Tibial nerve (tissue), 4 donors: ENCODE measurements around the gene ROBO1. TPM values are rescaled to one million over a fixed set of nuclear protein-coding genes. Genes with fewer than 3 reads are reported as not detected.

Experiments
- DNase-seq, 2 donors: peaks; one replicate each; pipeline ENCODE4 v3.0.0-alpha.2; 2019; ENCODE audit warnings: low spot score in 2 of 2
- H3K27ac ChIP-seq, 4 donors: fragments of 200-600 bp; sonication (generic) in 3 of 4; one replicate each; pipeline ENCODE4 v1.5.1; 2017 to 2019; ENCODE audit warnings: mild to moderate bottlenecking in 1 of 4
- H3K27me3 ChIP-seq, 2 donors: fragments of 200-600 bp; sonication (generic) in 1 of 2; one replicate each; pipeline versions ENCODE4 v1.5.1 to v1.6.0; 2017 to 2019
- H3K36me3 ChIP-seq, 3 donors: fragments of 200-600 bp; sonication (generic); one replicate each; pipeline ENCODE4 v1.5.1; 2018 to 2019
- H3K4me1 ChIP-seq, 4 donors: fragments of 200-600 bp; sonication (generic) in 3 of 4; one replicate each; pipeline ENCODE4 v1.5.1; 2017 to 2019
- H3K4me3 ChIP-seq, 4 donors: fragments of 200-600 bp; sonication (generic) in 3 of 4; one replicate each; pipeline ENCODE4 v1.5.1; 2017 to 2019; ENCODE audit warnings: mild to moderate bottlenecking in 1 of 4, moderate library complexity in 1 of 4
- H3K9me3 ChIP-seq, 4 donors: fragments of 200-600 bp; sonication (generic) in 3 of 4; one replicate each; pipeline ENCODE4 v1.5.1; 2017 to 2019
- EP300 ChIP-seq, 2 donors: sonication (generic); formaldehyde crosslinking; IDR thresholded peaks; one replicate each; pipeline ENCODE4 v1.6.1; 2017; ENCODE audit warnings: antibody characterized with exemption in 2 of 2, mild to moderate bottlenecking in 1 of 2
- POLR2A ChIP-seq, 2 donors: fragments of 450-650 bp; IDR thresholded peaks; one replicate each; pipeline ENCODE4 v1.6.1; 2017; ENCODE audit warnings: antibody characterized with exemption in 2 of 2, mild to moderate bottlenecking in 2 of 2, moderate library complexity in 2 of 2
- WGBS, 2 donors: methylation state at CpG; one replicate each; pipeline ENCODE4 v1.1.5; 2018; 5-methylcytosine and 5-hydroxymethylcytosine counted together
- total RNA-seq, 4 donors: library from RNA; depleted of rRNA; stranded (reverse); fragments of >200 nt; gene quantifications; one replicate each; pipeline ENCODE4 v1.1.0, GENCODE V29; 2016
- TF ChIP-seq, protein P1 (sequence below), 5 experiments: fragments of 200-600 bp in 3 of 5; fragments of 450-650 bp in 2 of 5; sonication (generic) in 3 of 5; IDR thresholded peaks; one replicate each; pipeline ENCODE4 v1.5.1; 2016 to 2019; ENCODE audit warnings: antibody characterized with exemption in 5 of 5, mild to moderate bottlenecking in 3 of 5, moderate library complexity in 2 of 5

Gene ROBO1
- total RNA-seq, 4 donors from 2014 or later = 12.6 to 27.8 (median 23.1) TPM

DNA sequence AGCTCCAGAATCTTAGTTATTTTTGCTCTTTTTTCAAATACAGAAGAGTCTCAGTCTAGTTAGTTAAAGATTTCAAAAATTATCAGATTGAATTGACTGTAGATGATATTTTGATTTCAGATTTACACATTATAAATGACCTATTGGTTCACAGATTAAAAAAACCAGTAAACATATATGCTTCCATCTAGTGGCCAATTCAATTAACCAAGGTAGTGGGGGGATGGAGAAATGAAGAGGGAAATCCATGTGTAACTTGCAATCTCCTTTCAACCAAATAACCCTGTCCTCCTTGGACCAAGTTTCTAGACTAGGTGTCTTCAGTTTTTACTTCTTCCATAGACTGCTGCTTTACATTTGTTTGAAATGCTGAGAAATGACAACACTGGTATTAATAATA lies 789.8 kb downstream of the ROBO1 start:
- Histone ChIP-seq H3K27ac (no peak overlapping the region), H3K27me3 (no peaks in the 10 kb centered on the region), H3K36me3 (no peaks in the 10 kb centered on the region), H3K9me3 (no peaks in the 10 kb centered on the region), H3K4me3 (no peak overlapping the region), H3K4me1 (peaks cover 0 to 4% (median 0%) of the 10 kb centered on the region in 4 donors)
- DNase-seq = no peak
- no peak for TF ChIP-seq EP300 (IDR thresholded peaks at IDR 0.05)
- no peak for TF ChIP-seq POLR2A (IDR thresholded peaks at IDR 0.05)
- TF ChIP-seq, protein P1, sequence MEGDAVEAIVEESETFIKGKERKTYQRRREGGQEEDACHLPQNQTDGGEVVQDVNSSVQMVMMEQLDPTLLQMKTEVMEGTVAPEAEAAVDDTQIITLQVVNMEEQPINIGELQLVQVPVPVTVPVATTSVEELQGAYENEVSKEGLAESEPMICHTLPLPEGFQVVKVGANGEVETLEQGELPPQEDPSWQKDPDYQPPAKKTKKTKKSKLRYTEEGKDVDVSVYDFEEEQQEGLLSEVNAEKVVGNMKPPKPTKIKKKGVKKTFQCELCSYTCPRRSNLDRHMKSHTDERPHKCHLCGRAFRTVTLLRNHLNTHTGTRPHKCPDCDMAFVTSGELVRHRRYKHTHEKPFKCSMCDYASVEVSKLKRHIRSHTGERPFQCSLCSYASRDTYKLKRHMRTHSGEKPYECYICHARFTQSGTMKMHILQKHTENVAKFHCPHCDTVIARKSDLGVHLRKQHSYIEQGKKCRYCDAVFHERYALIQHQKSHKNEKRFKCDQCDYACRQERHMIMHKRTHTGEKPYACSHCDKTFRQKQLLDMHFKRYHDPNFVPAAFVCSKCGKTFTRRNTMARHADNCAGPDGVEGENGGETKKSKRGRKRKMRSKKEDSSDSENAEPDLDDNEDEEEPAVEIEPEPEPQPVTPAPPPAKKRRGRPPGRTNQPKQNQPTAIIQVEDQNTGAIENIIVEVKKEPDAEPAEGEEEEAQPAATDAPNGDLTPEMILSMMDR (IDR thresholded peaks at IDR 0.05) = no peak

DNA sequence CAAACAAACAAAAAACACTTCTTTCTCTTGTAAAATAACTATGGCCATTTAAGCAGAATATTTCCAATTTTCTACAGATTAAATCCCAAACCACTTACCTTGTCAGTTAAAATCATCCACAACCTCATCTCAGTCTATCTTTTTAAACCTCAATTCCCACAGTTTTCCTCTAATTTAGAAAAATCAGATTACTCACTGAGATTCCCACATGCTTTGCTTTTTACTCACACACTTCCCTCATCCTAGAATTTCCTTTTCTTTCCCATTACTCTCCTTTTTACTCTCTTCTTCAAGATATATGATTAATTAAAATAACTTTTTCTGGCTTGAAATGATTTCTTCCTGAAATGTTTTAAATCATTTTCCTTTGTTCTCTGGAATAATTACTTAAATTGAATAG lies 790.7 kb downstream of the ROBO1 start:
- peaks cover 0 to 4% (median 0%) of the 10 kb centered on the region in 4 donors for H3K4me1 ChIP-seq
- no peak overlapping the region for H3K27ac ChIP-seq
- H3K27me3 ChIP-seq = no peaks in the 10 kb centered on the region
- no peak for DNase-seq
- H3K36me3 ChIP-seq = no peaks in the 10 kb centered on the region
- H3K4me3 ChIP-seq = no peak overlapping the region
- TF ChIP-seq POLR2A (IDR thresholded peaks at IDR 0.05) (no peak), EP300 (IDR thresholded peaks at IDR 0.05) (no peak)
- TF ChIP-seq, protein P1 (IDR thresholded peaks at IDR 0.05) = no peak
- no peaks in the 10 kb centered on the region for H3K9me3 ChIP-seq

DNA sequence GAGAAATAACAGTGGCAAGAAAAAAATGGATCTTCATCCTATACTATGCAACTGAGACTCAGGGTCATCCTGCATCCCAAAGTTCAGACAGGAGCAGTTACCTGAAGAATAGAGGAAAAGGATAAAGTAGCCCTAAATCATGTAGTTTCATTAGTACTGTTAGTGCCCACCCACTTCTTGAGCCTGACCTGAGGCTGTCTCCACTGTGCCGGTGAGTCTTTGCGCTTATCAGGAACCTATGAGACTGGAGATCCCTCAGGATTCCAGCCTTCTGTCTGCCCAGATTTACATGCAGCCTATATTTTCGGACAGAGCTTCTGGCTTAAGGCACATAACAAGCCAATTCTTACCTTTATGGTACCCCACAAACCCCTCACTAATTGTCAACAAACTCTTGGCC lies 791.6 kb downstream of the ROBO1 start:
- Histone ChIP-seq H3K27me3 (no peaks in the 10 kb centered on the region), H3K4me3 (no peak overlapping the region), H3K4me1 (peaks cover 0 to 4% (median 0%) of the 10 kb centered on the region in 4 donors), H3K36me3 (no peaks in the 10 kb centered on the region), H3K27ac (no peak overlapping the region), H3K9me3 (no peaks in the 10 kb centered on the region)
- no peak for DNase-seq
- TF ChIP-seq, protein P1 (IDR thresholded peaks at IDR 0.05) = no peak
- no peak for TF ChIP-seq EP300 (IDR thresholded peaks at IDR 0.05)
- TF ChIP-seq POLR2A (IDR thresholded peaks at IDR 0.05) = no peak
- 87 to 93% methylated on average over 3 of the region's 3 CpGs for WGBS, 2 donors

DNA sequence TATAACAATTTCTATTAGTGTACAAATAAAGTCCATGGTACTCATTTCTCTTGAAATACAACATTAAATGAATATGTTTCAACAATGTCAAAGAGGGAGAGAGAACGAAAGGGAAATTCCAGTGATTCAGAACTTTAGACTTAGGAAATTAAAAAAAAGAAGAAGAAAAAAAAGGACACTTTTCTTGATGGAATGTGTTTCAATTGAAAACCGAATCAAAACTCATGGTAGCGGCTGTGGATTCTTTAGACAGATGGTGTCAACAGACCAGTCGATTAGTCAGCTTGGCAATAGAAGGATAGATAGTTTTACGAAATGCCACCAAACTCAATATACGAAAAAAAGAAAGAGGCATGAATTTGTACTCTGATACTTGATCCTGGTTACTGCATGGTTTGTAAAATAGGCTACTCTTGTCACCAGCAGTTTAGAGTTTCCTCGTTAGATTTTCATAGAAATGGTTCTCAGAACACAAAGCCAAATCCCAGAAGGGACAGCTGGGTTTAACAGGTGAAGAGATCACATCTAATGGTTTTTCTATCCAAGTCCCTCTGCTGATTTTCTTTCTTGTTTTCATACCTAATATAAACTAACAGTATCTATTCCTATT lies 793.5 kb downstream of the ROBO1 start:
- Histone ChIP-seq H3K27me3 (no peaks in the 10 kb centered on the region), H3K36me3 (no peaks in the 10 kb centered on the region), H3K4me3 (no peak overlapping the region), H3K4me1 (peaks cover 0 to 10% (median 0%) of the 10 kb centered on the region in 4 donors), H3K9me3 (no peaks in the 10 kb centered on the region), H3K27ac (no peak overlapping the region)
- 42 to 53% methylated on average over 7 of the region's 7 CpGs for WGBS, 2 donors
- DNase-seq = no peak
- TF ChIP-seq, protein P1 (IDR thresholded peaks at IDR 0.05) = no peak

GRCh38 chr3:78972617-78973301 lies 795.0 kb downstream of the ROBO1 start:
- H3K4me3 ChIP-seq = no peak overlapping the region
- 92 to 95% methylated on average over 2 of the region's 2 CpGs for WGBS, 2 donors
- peaks cover 0 to 11% (median 0%) of the 10 kb centered on the region in 4 donors for H3K4me1 ChIP-seq
- no peak for DNase-seq
- no peaks in the 10 kb centered on the region for H3K9me3 ChIP-seq
- TF ChIP-seq POLR2A (IDR thresholded peaks at IDR 0.05) (no peak), EP300 (IDR thresholded peaks at IDR 0.05) (no peak)
- TF ChIP-seq, protein P1 (IDR thresholded peaks at IDR 0.05) = no peak
- H3K36me3 ChIP-seq = no peaks in the 10 kb centered on the region
- H3K27ac ChIP-seq = no peak overlapping the region
- no peaks in the 10 kb centered on the region for H3K27me3 ChIP-seq
